RWPE1 (cell line): ENCODE measurements around the gene NBAS.

Experiments used
- CTCF ChIA-PET: fragments of 350-600 bp; sonication (Branson Sonifier 250); formaldehyde crosslinking; extraction: SDS; loops from one replicate; lab custom pipeline; 2021; lab: Yijun Ruan, JAX
- POLR2A ChIA-PET: fragments of 400-600 bp; formaldehyde crosslinking; extraction: SDS; loops from one replicate; lab custom pipeline; 2020; ENCODE audit warnings: antibody characterized with exemption; ENCODE audit not compliant: low non-redundant PET; lab: Yijun Ruan, JAX
- DNase-seq: peaks from one replicate; pipeline ENCODE4 v3.0.0; 2012; ENCODE audit warnings: low spot score
- H3K27ac ChIP-seq: fragments of 450-650 bp; 2 replicates; pipeline ENCODE4 v1.5.1; 2017
- TF ChIP-seq, protein P1 (sequence below): fragments of 450-650 bp; conservative IDR thresholded peaks from 2 replicates; pipeline ENCODE4 v1.5.1; 2017; ENCODE audit warnings: low read depth, mild to moderate bottlenecking

NBAS gene

DNA sequence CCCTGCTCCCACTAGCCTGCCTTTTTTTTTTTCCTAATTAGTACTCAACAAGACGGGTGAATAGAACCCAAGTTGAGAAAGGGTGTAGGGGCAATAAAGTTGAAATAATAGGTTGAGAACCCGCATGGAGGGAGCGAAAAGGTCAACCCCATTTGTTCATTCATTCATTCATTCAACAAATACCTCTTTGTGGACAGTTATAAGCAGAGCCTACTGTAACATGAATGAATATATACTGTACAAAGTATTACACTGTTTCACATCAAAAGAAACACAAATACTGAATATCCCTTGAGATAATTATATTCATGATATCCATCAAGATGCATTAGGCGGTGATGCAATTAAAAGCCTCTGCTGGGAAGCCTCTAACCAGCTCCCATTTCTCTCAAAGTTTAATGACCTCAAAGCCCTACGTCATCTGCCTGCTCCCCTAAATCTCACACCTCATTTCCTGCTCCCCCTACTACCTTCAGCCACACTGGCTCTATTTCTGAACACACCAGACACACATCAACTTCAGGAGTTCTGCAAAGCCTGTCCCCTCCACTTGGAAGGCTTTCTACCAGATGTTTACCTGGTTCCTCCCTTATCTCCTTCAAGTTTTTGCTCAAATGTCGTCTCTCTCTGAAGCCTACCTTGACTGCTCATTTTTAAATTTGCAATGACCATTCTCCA is 1.4 kb upstream of the NBAS start:
- POLR2A ChIA-PET = no interaction called here

DNA sequence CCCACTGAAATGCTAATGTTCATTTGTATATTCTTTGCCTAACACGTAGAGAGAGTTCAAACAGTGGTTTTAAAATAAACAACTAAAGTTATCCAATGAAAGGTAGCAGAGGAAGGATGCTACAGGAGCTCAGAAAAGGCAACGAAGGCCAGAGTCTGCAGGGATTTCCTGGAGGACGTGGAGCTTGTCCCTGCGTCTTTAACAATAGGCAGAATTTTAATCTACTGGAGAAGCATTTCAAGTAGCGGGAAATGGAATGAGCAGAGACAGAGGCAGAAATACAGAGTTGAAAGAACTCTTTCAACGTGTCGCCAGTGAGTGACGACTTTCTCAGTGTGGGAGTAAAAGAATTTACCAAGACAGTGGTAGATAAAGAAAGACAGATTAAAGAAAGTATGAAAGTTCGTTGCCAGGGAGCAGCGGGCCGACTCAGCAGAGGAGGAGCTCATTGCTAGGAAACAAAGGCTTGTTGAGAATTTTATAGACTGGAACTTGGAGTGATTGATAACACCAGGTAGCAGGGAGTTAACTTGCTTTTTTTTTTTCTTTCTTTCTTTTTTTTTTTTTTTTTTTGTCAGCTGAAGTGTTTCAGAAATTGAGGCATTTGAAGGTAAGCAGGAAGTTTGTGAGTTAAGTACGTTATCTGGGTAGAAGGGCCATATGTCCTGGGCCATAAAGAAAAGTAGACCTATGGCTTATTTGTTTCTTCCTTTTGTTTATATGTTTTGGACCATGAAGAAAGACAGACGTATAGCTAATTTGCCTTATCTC is 625 bp upstream of the NBAS start:
- TF ChIP-seq, protein P1, sequence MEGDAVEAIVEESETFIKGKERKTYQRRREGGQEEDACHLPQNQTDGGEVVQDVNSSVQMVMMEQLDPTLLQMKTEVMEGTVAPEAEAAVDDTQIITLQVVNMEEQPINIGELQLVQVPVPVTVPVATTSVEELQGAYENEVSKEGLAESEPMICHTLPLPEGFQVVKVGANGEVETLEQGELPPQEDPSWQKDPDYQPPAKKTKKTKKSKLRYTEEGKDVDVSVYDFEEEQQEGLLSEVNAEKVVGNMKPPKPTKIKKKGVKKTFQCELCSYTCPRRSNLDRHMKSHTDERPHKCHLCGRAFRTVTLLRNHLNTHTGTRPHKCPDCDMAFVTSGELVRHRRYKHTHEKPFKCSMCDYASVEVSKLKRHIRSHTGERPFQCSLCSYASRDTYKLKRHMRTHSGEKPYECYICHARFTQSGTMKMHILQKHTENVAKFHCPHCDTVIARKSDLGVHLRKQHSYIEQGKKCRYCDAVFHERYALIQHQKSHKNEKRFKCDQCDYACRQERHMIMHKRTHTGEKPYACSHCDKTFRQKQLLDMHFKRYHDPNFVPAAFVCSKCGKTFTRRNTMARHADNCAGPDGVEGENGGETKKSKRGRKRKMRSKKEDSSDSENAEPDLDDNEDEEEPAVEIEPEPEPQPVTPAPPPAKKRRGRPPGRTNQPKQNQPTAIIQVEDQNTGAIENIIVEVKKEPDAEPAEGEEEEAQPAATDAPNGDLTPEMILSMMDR = no peak
- DNase-seq = peak; percentile 18
- H3K27ac ChIP-seq = peak overlapping the region; percentile 65
- ChIA-PET CTCF (interaction anchor here (0.6 to 1.5 kb wide), 3 partner anchors 16 to 320 kb away, joined by 4 read pairs; no protein-coding TSS in a partner anchor), POLR2A (no interaction called here)

More for the DNA sequence above, 1.4 kb upstream of the NBAS start:
- CTCF ChIA-PET = interaction anchor here (0.6 kb wide), 2 partner anchors 39 to 321 kb away, joined by 4 read pairs; no protein-coding TSS in a partner anchor
- no peak overlapping the region for H3K27ac ChIP-seq
- no peak for DNase-seq
- TF ChIP-seq, protein P1 = no peak

DNA sequence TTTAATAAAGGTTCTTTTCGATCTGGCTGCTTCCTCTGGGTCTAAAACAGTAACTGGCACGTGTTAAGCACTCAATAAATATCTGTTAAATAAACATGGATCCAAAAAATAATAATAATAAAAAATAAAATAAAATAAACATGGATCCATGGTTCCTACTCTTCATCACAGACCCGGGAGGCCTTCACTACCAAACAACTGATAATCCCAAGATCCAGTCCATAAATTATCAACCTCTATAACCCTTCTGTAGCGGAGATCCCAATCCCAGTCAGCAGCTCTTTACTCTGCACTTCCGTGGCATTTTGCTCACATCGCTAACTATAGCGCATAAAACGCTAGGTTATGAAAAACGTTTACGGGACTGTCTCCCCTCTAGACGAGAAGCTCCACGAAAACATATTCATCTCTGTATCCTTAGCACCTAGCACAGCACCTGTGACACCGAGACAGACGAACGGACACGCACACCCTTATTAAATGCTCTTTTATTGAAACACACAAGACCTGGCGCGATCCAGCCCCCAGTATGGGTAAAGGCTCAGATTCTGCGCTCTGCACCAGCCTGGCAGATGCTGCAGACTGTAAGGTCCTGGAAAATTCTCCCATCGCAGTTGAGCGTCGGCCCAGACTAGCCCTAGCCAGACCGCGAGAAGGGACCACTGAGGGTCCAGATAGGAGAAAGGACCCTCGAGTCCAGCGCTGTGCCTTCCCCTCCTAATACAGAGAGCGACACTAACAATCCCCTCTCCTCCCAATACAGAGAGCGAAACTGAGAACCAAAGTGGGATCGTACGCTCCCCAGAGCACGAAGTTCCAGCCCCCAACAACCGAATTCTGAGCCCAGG is 770 bp downstream of the NBAS start:
- DNase-seq = peak; percentile 38

DNA sequence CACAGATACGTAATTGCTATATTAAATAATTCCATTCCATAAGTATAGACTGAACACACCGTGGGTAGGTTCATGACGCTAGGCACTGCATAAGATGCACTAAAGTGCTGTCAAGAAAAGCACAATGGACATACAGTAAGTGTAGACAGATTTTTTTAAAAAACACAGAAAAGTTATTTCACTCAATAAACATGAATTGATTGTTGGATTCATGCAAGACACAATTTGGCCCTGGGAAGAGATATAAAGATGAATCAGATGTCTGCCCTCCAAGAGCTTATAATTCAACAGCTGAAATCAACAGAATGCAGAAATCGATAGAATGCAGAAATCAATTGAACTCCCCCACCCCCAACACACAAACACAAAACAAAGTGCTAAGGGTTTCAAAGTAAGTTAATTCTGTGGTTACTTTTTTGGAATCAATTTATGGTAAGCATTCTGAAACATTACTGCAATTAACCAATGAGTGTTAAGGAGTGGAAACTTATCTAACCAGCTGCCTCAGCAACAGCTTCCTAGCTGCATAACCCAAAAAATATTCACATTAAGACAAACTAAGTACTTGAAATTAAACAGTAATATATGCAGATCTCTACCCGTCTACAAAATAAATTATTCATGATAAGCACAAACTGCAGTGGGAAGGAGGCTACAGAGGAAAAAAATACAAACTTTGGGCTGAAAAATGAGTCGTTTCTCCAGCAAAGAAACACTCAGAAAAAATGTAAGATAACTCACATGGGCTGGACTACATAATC is 1.6 kb downstream of the NBAS start:
- no peak for DNase-seq
- ChIA-PET POLR2A (no interaction called here), CTCF (interaction anchor here (1.5 kb wide), 1 partner anchor 13 kb away, joined by 4 read pairs; no protein-coding TSS in a partner anchor)
- TF ChIP-seq, protein P1 = no peak
- no peak overlapping the region for H3K27ac ChIP-seq

More for the DNA sequence above, 770 bp downstream of the NBAS start:
- ChIA-PET POLR2A (no interaction called here), CTCF (interaction anchor here (1.5 kb wide), 2 partner anchors 14 to 17 kb away, joined by 4 read pairs; no protein-coding TSS in a partner anchor)
- TF ChIP-seq, protein P1 = no peak
- peak overlapping the region; percentile 65 for H3K27ac ChIP-seq

DNA sequence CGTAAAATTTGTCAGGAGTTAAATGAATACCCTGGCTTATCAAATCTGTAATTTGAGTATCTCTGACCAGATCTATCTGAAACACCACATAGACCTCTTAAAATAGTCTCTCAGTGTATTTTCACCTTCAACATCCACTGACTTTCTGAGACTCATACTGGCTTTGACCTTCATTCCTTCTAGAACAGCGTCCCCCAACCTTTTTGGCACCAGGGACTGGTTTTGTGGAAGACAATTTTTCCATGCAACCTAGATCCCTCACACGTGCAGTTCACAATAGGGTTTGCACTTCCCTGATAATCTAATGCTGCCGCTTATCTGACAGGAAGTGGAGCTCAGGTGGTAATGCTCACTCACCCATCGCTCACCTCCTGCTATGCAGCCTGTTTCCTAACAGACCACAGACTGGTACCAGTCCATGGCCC is 3.2 kb downstream of the NBAS start:
- DNase-seq = no peak
- no peak overlapping the region for H3K27ac ChIP-seq
- ChIA-PET CTCF (interaction anchor here (0.6 to 1.0 kb wide), 2 partner anchors 19 to 891 kb away, joined by 3 read pairs; no protein-coding TSS in a partner anchor), POLR2A (no interaction called here)
- TF ChIP-seq, protein P1 = no peak
